ENCODE data around the gene PDSS2.

The PDSS2 gene

DNA sequence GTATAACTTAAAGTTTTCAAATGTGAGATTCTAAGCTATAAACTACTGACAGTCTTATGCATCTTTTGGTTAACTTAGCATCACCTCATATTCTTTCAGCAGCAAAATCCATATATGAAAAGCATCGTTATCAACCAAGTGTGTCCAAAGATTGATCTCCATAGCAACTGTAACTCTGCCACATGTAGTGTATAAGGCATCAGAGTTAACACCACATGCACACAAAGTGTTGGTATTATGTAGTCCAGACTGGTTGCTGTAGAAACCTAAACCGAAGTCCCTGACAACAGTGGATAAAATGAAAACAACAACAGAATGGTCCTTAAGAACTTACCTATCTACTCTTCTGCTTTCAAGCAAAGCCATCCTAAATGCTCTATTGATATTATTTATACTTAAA lies 39.6 kb downstream of the PDSS2 start:
- Histone ChIP-seq H3K27me3 (ENCODE audit: insufficient read depth, low read length) (no peaks in the 10 kb centered on the region), H3K4me1 (ENCODE audit: insufficient read depth, low read length, severe bottlenecking) (peaks cover 17% of the 10 kb centered on the region), H2AFZ (ENCODE audit: low read length) (no peak overlapping the region), H3K4me3 (ENCODE audit: low read depth, low read length, poor library complexity, severe bottlenecking) (no peak overlapping the region), H3K9me2 (ENCODE audit: low read depth, low read length) (no peaks in the 10 kb centered on the region), H3K79me2 (ENCODE audit: insufficient read depth, low read length) (peaks cover 46% of the 10 kb centered on the region), H3K9ac (ENCODE audit: low read length) (no peak overlapping the region), H4K20me1 (ENCODE audit: insufficient read depth, low read length) (no peaks in the 10 kb centered on the region), H3K36me3 (ENCODE audit: insufficient read depth, low read length) (no peaks in the 10 kb centered on the region; the same call in 1 of the 2 replicates), H3K4me2 (ENCODE audit: low read length) (no peak overlapping the region), H3K9me3 (ENCODE audit: low read length) (no peaks in the 10 kb centered on the region), H3F3A (ENCODE audit: insufficient read depth, low read length) (no peaks in the 10 kb centered on the region), H3K27ac (ENCODE audit: low read depth, low read length, poor library complexity, severe bottlenecking) (no peak overlapping the region)
- TF ChIP-seq CTCF (IDR thresholded peaks at IDR 0.05; ENCODE audit: low read length): no peak
- TF ChIP-seq EZH2 (IDR thresholded peaks at IDR 0.05; ENCODE audit: borderline replicate concordance, low read length): no peak

- peaks cover 46% of the 10 kb centered on the region for H3K79me2 ChIP-seq (ENCODE audit: insufficient read depth, low read length)
- no peaks in the 10 kb centered on the region for H3K36me3 ChIP-seq (ENCODE audit: insufficient read depth, low read length)
Observed at GRCh38 chr6:107418118-107418517, 41.2 kb downstream of the PDSS2 start.

DNA sequence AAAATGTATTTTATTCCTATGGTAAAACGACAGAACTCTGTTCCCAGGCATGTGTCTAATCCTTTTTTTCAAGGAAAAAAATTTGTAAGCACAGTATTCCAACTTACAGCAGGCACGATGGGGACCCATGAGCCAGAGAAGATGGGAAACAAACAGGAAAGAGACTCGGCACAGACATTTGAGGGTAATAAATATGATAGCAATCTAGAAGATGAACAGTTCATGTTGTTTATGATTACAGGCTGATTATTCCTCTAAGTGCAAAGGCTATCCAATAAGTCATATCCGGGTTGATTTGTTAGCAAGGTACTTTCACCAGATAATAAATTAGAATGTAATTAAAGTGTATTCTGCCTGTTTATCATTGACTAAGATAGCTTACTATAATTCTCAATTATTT lies 43.2 kb downstream of the PDSS2 start:
- Histone ChIP-seq H3K9ac (ENCODE audit: low read length) (no peak overlapping the region), H3K4me3 (ENCODE audit: low read depth, low read length, poor library complexity, severe bottlenecking) (no peak overlapping the region), H2AFZ (ENCODE audit: low read length) (no peak overlapping the region), H3K9me3 (ENCODE audit: low read length) (no peaks in the 10 kb centered on the region), H4K20me1 (ENCODE audit: insufficient read depth, low read length) (no peaks in the 10 kb centered on the region), H3K9me2 (ENCODE audit: low read depth, low read length) (no peaks in the 10 kb centered on the region), H3K4me2 (ENCODE audit: low read length) (no peak overlapping the region), H3K36me3 (ENCODE audit: insufficient read depth, low read length) (no peaks in the 10 kb centered on the region), H3K27ac (ENCODE audit: low read depth, low read length, poor library complexity, severe bottlenecking) (no peak overlapping the region), H3K4me1 (ENCODE audit: insufficient read depth, low read length, severe bottlenecking) (peaks cover 17% of the 10 kb centered on the region), H3F3A (ENCODE audit: insufficient read depth, low read length) (no peaks in the 10 kb centered on the region), H3K27me3 (ENCODE audit: insufficient read depth, low read length) (no peaks in the 10 kb centered on the region), H3K79me2 (ENCODE audit: insufficient read depth, low read length) (peaks cover 36% of the 10 kb centered on the region)
- TF ChIP-seq CTCF (IDR thresholded peaks at IDR 0.05; ENCODE audit: low read length) (no peak), EZH2 (IDR thresholded peaks at IDR 0.05; ENCODE audit: borderline replicate concordance, low read length) (no peak)

More at GRCh38 chr6:107418118-107418517, 41.2 kb downstream of the PDSS2 start:
- Histone ChIP-seq H3K4me2 (ENCODE audit: low read length) (no peak overlapping the region), H3K9me2 (ENCODE audit: low read depth, low read length) (no peaks in the 10 kb centered on the region), H3F3A (ENCODE audit: insufficient read depth, low read length) (no peaks in the 10 kb centered on the region), H3K27ac (ENCODE audit: low read depth, low read length, poor library complexity, severe bottlenecking) (no peak overlapping the region), H3K9me3 (ENCODE audit: low read length) (no peaks in the 10 kb centered on the region), H3K4me1 (ENCODE audit: insufficient read depth, low read length, severe bottlenecking) (peaks cover 17% of the 10 kb centered on the region), H3K9ac (ENCODE audit: low read length) (no peak overlapping the region), H3K27me3 (ENCODE audit: insufficient read depth, low read length) (no peaks in the 10 kb centered on the region), H4K20me1 (ENCODE audit: insufficient read depth, low read length) (no peaks in the 10 kb centered on the region), H2AFZ (ENCODE audit: low read length) (no peak overlapping the region), H3K4me3 (ENCODE audit: low read depth, low read length, poor library complexity, severe bottlenecking) (no peak overlapping the region)
- TF ChIP-seq CTCF (IDR thresholded peaks at IDR 0.05; ENCODE audit: low read length): peak; percentile 65
- TF ChIP-seq EZH2 (IDR thresholded peaks at IDR 0.05; ENCODE audit: borderline replicate concordance, low read length): no peak

All from OCI-LY1 (cell line).